ENCODE results near the gene MUCL1.
"Not testable (repeated sequence)": the region's sequence is repeated elsewhere in the genome, so short reads cannot be mapped to it uniquely, and the experiment has no call there.

MUCL1 gene

DNA sequence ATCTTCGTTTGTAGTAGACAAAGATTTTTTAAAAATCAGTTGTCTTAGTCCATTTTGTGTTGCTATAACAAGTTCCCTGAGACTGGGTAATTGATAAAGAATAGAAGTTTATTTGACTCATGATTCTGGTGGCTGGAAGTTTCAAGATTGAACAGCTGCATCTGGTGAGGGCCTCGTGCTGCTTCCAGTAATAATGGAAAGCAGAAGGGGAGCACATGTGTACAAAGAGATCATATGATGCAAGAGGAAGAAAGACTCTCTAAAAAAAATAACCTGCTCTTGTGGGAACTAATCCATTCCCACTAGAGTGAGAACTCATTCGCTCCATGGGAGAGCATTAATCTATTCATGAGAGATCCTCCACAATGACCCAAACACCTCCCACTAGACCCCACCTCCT is 24.8 kb downstream of the MUCL1 start:
- H3K9me3 ChIP-seq (ENCODE audit: control insufficient read depth, low read length): no peaks in the 10 kb centered on the region
- no peaks in the 10 kb centered on the region for H3K79me1 ChIP-seq (replicated peaks; ENCODE audit: low read length, poor library complexity, severe bottlenecking)
- no peak overlapping the region for H2BK120ac ChIP-seq (ENCODE audit: low read depth, low read length)
- no peak overlapping the region for H3K4me3 ChIP-seq (ENCODE audit: insufficient read depth in 1 of 2, low read depth in 1 of 2, low read length in 2 of 2)
- H3K27ac ChIP-seq (ENCODE audit: low read length, poor library complexity, severe bottlenecking): no peak overlapping the region
- H2AK5ac ChIP-seq (ENCODE audit: low read length, severe bottlenecking): no peak overlapping the region
- no peak for DNase-seq
- no peak overlapping the region for H2BK5ac ChIP-seq (ENCODE audit: low read depth, low read length, poor library complexity, severe bottlenecking)
- H3K27me3 ChIP-seq (ENCODE audit: control insufficient read depth in 1 of 2, insufficient read depth in 1 of 2, low read length in 2 of 2): no peaks in the 10 kb centered on the region
- H3K18ac ChIP-seq (ENCODE audit: low read depth in 1 of 2, low read length in 2 of 2): no peak overlapping the region
- no peak overlapping the region for H2BK12ac ChIP-seq (ENCODE audit: low read length in 2 of 2)
- no peak overlapping the region for H4K8ac ChIP-seq (ENCODE audit: low read length)
- WGBS: 36% methylated on average over 3 of the region's 3 CpGs
- H3K14ac ChIP-seq (ENCODE audit: low read length in 2 of 2): no peak overlapping the region
- H3K9ac ChIP-seq (ENCODE audit: low read length): no peak overlapping the region
- no peak overlapping the region for H4K91ac ChIP-seq (ENCODE audit: low read length)
- H2BK15ac ChIP-seq (ENCODE audit: low read depth, poor library complexity, severe bottlenecking): no peak overlapping the region
- no peak overlapping the region for H2AFZ ChIP-seq (ENCODE audit: low read depth, low read length)
- H3K4me1 ChIP-seq (ENCODE audit: control insufficient read depth, insufficient read depth, low read depth, low read length): no peaks in the 10 kb centered on the region
- no peak overlapping the region for H3K23ac ChIP-seq (ENCODE audit: low read length in 2 of 2)
- no peak overlapping the region for H3K4ac ChIP-seq (ENCODE audit: low read depth in 1 of 2, low read length in 2 of 2)
- no peak overlapping the region for H3K4me2 ChIP-seq (ENCODE audit: low read length, poor library complexity, severe bottlenecking)
- no peaks in the 10 kb centered on the region for H3K36me3 ChIP-seq (ENCODE audit: control insufficient read depth in 1 of 2, insufficient read depth in 2 of 2, low read depth in 1 of 2, low read length in 2 of 2)

DNA sequence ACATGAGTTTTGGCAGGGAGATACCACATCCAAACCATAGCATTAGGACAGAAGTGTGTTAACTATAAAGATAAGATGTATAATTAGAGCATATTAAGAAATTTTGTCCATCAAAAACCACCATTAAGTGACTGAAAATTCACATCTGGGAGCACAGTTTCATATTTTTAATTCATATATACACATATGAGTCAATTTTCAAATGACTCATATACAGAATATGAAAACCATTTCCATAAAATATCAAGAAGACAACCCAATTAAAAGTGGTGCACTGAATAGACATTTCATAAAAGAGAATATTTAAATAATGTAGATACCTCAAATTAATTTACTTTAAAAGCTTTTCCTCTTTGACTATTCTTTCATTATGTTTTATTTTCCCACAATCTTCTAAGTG is 25.3 kb downstream of the MUCL1 start:
- H3K27ac ChIP-seq (ENCODE audit: low read length, poor library complexity, severe bottlenecking): no peak overlapping the region
- no peak overlapping the region for H2BK15ac ChIP-seq (ENCODE audit: low read depth, poor library complexity, severe bottlenecking)
- no peak overlapping the region for H2AK5ac ChIP-seq (ENCODE audit: low read length, severe bottlenecking)
- H4K91ac ChIP-seq (ENCODE audit: low read length): no peak overlapping the region
- H2AFZ ChIP-seq (ENCODE audit: low read depth, low read length): no peak overlapping the region
- no peak overlapping the region for H2BK12ac ChIP-seq (ENCODE audit: low read length in 2 of 2)
- no peaks in the 10 kb centered on the region for H3K79me1 ChIP-seq (replicated peaks; ENCODE audit: low read length, poor library complexity, severe bottlenecking)
- no peak overlapping the region for H3K4ac ChIP-seq (ENCODE audit: low read depth in 1 of 2, low read length in 2 of 2)
- H2BK120ac ChIP-seq (ENCODE audit: low read depth, low read length): no peak overlapping the region
- H3K36me3 ChIP-seq (ENCODE audit: control insufficient read depth in 1 of 2, insufficient read depth in 2 of 2, low read depth in 1 of 2, low read length in 2 of 2): no peaks in the 10 kb centered on the region
- H3K14ac ChIP-seq (ENCODE audit: low read length in 2 of 2): no peak overlapping the region
- H3K23ac ChIP-seq (ENCODE audit: low read length in 2 of 2): no peak overlapping the region
- H3K9ac ChIP-seq (ENCODE audit: low read length): no peak overlapping the region
- H3K4me2 ChIP-seq (ENCODE audit: low read length, poor library complexity, severe bottlenecking): no peak overlapping the region
- no peaks in the 10 kb centered on the region for H3K9me3 ChIP-seq (ENCODE audit: control insufficient read depth, low read length)
- H3K4me1 ChIP-seq (ENCODE audit: control insufficient read depth, insufficient read depth, low read depth, low read length): no peaks in the 10 kb centered on the region
- no peak for DNase-seq
- H3K27me3 ChIP-seq (ENCODE audit: control insufficient read depth in 1 of 2, insufficient read depth in 1 of 2, low read length in 2 of 2): no peaks in the 10 kb centered on the region
- H4K8ac ChIP-seq (ENCODE audit: low read length): no peak overlapping the region
- H2BK5ac ChIP-seq (ENCODE audit: low read depth, low read length, poor library complexity, severe bottlenecking): no peak overlapping the region
- no peak overlapping the region for H3K4me3 ChIP-seq (ENCODE audit: insufficient read depth in 1 of 2, low read depth in 1 of 2, low read length in 2 of 2)
- H3K18ac ChIP-seq (ENCODE audit: low read depth in 1 of 2, low read length in 2 of 2): no peak overlapping the region

DNA sequence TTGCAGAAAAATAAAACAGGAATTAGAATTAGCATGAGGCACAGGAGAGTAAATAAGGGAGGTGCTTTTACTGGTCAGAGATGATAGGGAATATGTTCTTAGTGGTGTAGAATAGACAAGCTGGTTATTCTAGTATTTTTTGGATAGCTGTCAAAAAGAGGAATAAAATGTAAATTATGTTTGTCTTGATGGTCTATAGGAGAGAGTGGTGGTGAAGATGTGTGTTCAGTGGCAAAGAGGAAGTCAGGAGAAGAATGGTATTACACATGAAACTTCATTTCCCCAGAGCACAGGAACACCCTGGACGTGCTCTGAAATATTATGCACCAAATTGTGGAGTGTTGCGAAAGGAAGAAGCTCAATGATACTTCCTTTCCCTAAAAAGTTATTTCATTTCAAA is 27.8 kb downstream of the MUCL1 start:
- Histone ChIP-seq H3K23ac (ENCODE audit: low read length in 2 of 2) (no peak overlapping the region), H3K18ac (ENCODE audit: low read depth in 1 of 2, low read length in 2 of 2) (no peak overlapping the region), H2BK120ac (ENCODE audit: low read depth, low read length) (no peak overlapping the region), H3K36me3 (ENCODE audit: control insufficient read depth in 1 of 2, insufficient read depth in 2 of 2, low read depth in 1 of 2, low read length in 2 of 2) (no peaks in the 10 kb centered on the region), H2BK12ac (ENCODE audit: low read length in 2 of 2) (no peak overlapping the region), H4K8ac (ENCODE audit: low read length) (no peak overlapping the region), H2BK15ac (ENCODE audit: low read depth, poor library complexity, severe bottlenecking) (no peak overlapping the region), H3K27ac (ENCODE audit: low read length, poor library complexity, severe bottlenecking) (no peak overlapping the region), H3K27me3 (ENCODE audit: control insufficient read depth in 1 of 2, insufficient read depth in 1 of 2, low read length in 2 of 2) (no peaks in the 10 kb centered on the region), H3K4me1 (ENCODE audit: control insufficient read depth, insufficient read depth, low read depth, low read length) (no peaks in the 10 kb centered on the region), H3K4me2 (ENCODE audit: low read length, poor library complexity, severe bottlenecking) (no peak overlapping the region), H3K9ac (ENCODE audit: low read length) (no peak overlapping the region), H3K4ac (ENCODE audit: low read depth in 1 of 2, low read length in 2 of 2) (no peak overlapping the region), H3K9me3 (ENCODE audit: control insufficient read depth, low read length) (no peaks in the 10 kb centered on the region), H2BK5ac (ENCODE audit: low read depth, low read length, poor library complexity, severe bottlenecking) (no peak overlapping the region), H3K79me1 (replicated peaks; ENCODE audit: low read length, poor library complexity, severe bottlenecking) (no peaks in the 10 kb centered on the region), H3K14ac (ENCODE audit: low read length in 2 of 2) (no peak overlapping the region), H4K91ac (ENCODE audit: low read length) (no peak overlapping the region), H2AK5ac (ENCODE audit: low read length, severe bottlenecking) (no peak overlapping the region), H2AFZ (ENCODE audit: low read depth, low read length) (no peak overlapping the region), H3K4me3 (ENCODE audit: insufficient read depth in 1 of 2, low read depth in 1 of 2, low read length in 2 of 2) (no peak overlapping the region)
- no peak for DNase-seq
- WGBS: 100% methylated on average over 1 of the region's 2 CpGs

DNA sequence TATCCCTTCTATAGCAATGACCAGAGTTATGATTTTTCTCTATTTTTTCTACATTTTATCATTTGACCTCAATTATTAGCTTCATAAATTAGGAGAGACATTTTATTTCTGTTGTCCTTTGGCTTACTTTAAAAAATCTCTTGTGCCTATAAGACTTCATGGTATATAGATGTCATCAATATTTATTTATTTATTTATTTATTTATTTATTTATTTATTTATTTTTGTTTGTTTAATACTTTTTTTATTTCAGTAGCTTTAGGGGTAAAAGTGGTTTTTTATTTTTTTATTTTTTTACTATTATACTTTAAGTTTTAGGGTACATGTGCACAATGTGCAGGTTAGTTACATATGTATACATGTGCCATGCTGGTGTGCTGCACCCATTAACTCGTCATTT is 28.3 kb downstream of the MUCL1 start:
- H3K4ac ChIP-seq (ENCODE audit: low read depth in 1 of 2, low read length in 2 of 2); H3K36me3 ChIP-seq (ENCODE audit: control insufficient read depth in 1 of 2, insufficient read depth in 2 of 2, low read depth in 1 of 2, low read length in 2 of 2); H3K23ac ChIP-seq (ENCODE audit: low read length in 2 of 2); H3K9me3 ChIP-seq (ENCODE audit: control insufficient read depth, low read length); H3K4me1 ChIP-seq (ENCODE audit: control insufficient read depth, insufficient read depth, low read depth, low read length); H2BK120ac ChIP-seq (ENCODE audit: low read depth, low read length); H3K14ac ChIP-seq (ENCODE audit: low read length in 2 of 2); H2BK12ac ChIP-seq (ENCODE audit: low read length in 2 of 2); DNase-seq; H3K18ac ChIP-seq (ENCODE audit: low read depth in 1 of 2, low read length in 2 of 2); H3K4me3 ChIP-seq (ENCODE audit: insufficient read depth in 1 of 2, low read depth in 1 of 2, low read length in 2 of 2); H3K4me2 ChIP-seq (ENCODE audit: low read length, poor library complexity, severe bottlenecking); H2AFZ ChIP-seq (ENCODE audit: low read depth, low read length); H3K27me3 ChIP-seq (ENCODE audit: control insufficient read depth in 1 of 2, insufficient read depth in 1 of 2, low read length in 2 of 2); H3K27ac ChIP-seq (ENCODE audit: low read length, poor library complexity, severe bottlenecking); H2BK5ac ChIP-seq (ENCODE audit: low read depth, low read length, poor library complexity, severe bottlenecking); H4K91ac ChIP-seq (ENCODE audit: low read length); H3K9ac ChIP-seq (ENCODE audit: low read length); H4K8ac ChIP-seq (ENCODE audit: low read length); H2AK5ac ChIP-seq (ENCODE audit: low read length, severe bottlenecking); H3K79me1 ChIP-seq (replicated peaks; ENCODE audit: low read length, poor library complexity, severe bottlenecking); H2BK15ac ChIP-seq (ENCODE audit: low read depth, poor library complexity, severe bottlenecking): not testable (repeated sequence)
- WGBS: no CpG with 5 or more reads among the region's 1 CpG

Measured in mesenchymal stem cell (in vitro differentiated cells and primary cell).